ENCODE measurements around the gene PRDM11. TPM values are rescaled to one million over a fixed set of nuclear protein-coding genes. Genes with fewer than 3 reads are reported as not detected.

The PRDM11 gene
- total and polyA plus RNA-seq, 2 of the 8 experiments (the other 6 are each of a cell fraction or from before 2014, with no cell fraction given), result 3.6 to 11.7 TPM

DNA sequence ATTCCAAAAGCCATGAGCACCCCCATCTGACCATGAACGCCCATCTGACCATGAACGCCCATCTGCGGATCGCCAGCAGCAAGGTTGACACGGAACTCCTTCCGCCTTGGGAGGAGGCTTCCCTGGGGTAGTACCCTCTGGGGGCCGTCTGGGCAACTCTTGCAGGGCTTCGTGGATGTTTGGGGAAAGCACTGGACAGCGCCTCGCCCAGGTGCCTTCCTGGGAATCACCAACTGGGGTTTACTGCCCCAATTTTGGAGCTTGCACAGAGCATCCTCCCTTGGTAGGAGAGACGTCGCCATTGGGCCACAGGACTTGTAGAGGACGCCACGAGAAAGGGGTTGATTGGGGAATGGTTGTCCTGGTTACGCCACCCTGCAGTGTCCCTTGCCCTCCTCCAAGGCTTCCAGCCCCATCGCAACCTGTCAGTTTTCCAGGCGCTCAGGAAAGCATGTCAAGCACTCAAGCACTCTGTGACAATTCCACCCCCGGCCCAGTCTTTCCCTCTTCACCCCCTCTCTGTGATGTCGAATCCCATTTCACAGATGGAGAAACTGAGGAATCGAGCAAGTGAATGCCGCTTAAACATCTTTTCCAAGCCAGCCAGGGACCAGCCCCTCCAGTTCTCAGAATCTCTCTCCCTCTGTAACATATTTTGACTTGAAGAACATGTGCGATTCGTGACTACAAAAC lies 914 bp upstream of the PRDM11 start (continued):
- TF ChIP-seq CREB1 (IDR thresholded peaks at IDR 0.05), result no peak
- no peak for TF ChIP-seq POU5F1 (IDR thresholded peaks at IDR 0.05; ENCODE audit: low read depth, low read length)
- TF ChIP-seq, protein P1, sequence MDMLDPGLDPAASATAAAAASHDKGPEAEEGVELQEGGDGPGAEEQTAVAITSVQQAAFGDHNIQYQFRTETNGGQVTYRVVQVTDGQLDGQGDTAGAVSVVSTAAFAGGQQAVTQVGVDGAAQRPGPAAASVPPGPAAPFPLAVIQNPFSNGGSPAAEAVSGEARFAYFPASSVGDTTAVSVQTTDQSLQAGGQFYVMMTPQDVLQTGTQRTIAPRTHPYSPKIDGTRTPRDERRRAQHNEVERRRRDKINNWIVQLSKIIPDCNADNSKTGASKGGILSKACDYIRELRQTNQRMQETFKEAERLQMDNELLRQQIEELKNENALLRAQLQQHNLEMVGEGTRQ (IDR thresholded peaks at IDR 0.05; ENCODE audit: low read length), result no peak
- TF ChIP-seq ZNF274 (IDR thresholded peaks at IDR 0.05; ENCODE audit: borderline replicate concordance, extremely low read depth, low read length), result no peak
- TF ChIP-seq NANOG (IDR thresholded peaks at IDR 0.05; ENCODE audit: insufficient read depth, low read depth, low read length, poor library complexity, severe bottlenecking), result no peak
- TF ChIP-seq HDAC6 (IDR thresholded peaks at IDR 0.05; ENCODE audit: low read depth, low read length), result no peak
- TF ChIP-seq SIX5 (IDR thresholded peaks at IDR 0.05; ENCODE audit: low read depth, low read length), result no peak
- TF ChIP-seq SAP30 (IDR thresholded peaks at IDR 0.05; ENCODE audit: insufficient read depth, insufficient replicate concordance, low read length), result peak; percentile 77
- TF ChIP-seq POLR2AphosphoS5 (IDR thresholded peaks at IDR 0.05; ENCODE audit: low read depth, low read length), result 0 out of 2 replicates have a peak, but pooled peaks have one; percentile 16
- no peak for TF ChIP-seq RBBP5 (IDR thresholded peaks at IDR 0.05; ENCODE audit: borderline replicate concordance, low read depth, low read length)
- TF ChIP-seq SP4 (IDR thresholded peaks at IDR 0.05; ENCODE audit: low read length), result no peak
- TF ChIP-seq SP1 (IDR thresholded peaks at IDR 0.05; ENCODE audit: low read depth, low read length), result peak; percentile 82; the same call in 1 of the 2 replicates
- TF ChIP-seq JUND (IDR thresholded peaks at IDR 0.05; ENCODE audit: low read length), result no peak
- no peak for TF ChIP-seq SRF (IDR thresholded peaks at IDR 0.05; ENCODE audit: low read depth, low read length)
- TF ChIP-seq BACH1 (IDR thresholded peaks at IDR 0.05; ENCODE audit: low read length), result no peak
- TF ChIP-seq RXRA (IDR thresholded peaks at IDR 0.05; ENCODE audit: insufficient read depth, low read depth, low read length), result no peak
- TF ChIP-seq, protein P2, sequence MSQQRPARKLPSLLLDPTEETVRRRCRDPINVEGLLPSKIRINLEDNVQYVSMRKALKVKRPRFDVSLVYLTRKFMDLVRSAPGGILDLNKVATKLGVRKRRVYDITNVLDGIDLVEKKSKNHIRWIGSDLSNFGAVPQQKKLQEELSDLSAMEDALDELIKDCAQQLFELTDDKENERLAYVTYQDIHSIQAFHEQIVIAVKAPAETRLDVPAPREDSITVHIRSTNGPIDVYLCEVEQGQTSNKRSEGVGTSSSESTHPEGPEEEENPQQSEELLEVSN (IDR thresholded peaks at IDR 0.05), result no peak
- TF ChIP-seq KDM4A (IDR thresholded peaks at IDR 0.05; ENCODE audit: low read depth, low read length, severe bottlenecking), result no peak
- no peak for TF ChIP-seq JUN (IDR thresholded peaks at IDR 0.05; ENCODE audit: low read depth, low read length)
- no peak for TF ChIP-seq SUZ12 (IDR thresholded peaks at IDR 0.05; ENCODE audit: low read length)
- no peak for TF ChIP-seq KDM5A (IDR thresholded peaks at IDR 0.05; ENCODE audit: low read length)
- no peak for TF ChIP-seq NRF1 (IDR thresholded peaks at IDR 0.05; ENCODE audit: low read depth, low read length)
- TF ChIP-seq, protein P3, sequence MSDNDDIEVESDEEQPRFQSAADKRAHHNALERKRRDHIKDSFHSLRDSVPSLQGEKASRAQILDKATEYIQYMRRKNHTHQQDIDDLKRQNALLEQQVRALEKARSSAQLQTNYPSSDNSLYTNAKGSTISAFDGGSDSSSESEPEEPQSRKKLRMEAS (IDR thresholded peaks at IDR 0.05), result 0 out of 2 replicates have a peak, but pooled peaks have one; percentile 12
- TF ChIP-seq MAFK (IDR thresholded peaks at IDR 0.05; ENCODE audit: low read depth, low read length), result no peak

All from H1 (cell line).